Effector memory CD4-positive, alpha-beta T cell (primary cell): ENCODE data around the gene KAT2B.

Source experiments
- DNase-seq, 3 donors: peaks; one replicate each; pipeline ENCODE4 v3.0.0-alpha.2; 2020
- H3K27ac ChIP-seq: 2 replicates; pipeline ENCODE4 v1.7.0; 2013; ENCODE audit warnings: mild to moderate bottlenecking, low read length, moderate library complexity; ENCODE audit not compliant: insufficient read depth, poor library complexity, severe bottlenecking
- H3K27me3 ChIP-seq: replicated peaks from 2 replicates; pipeline ENCODE4 v1.7.0; 2013; ENCODE audit warnings: mild to moderate bottlenecking, low read length; ENCODE audit not compliant: insufficient read depth, control insufficient read depth, poor library complexity, severe bottlenecking
- H3K36me3 ChIP-seq: 2 replicates; pipeline ENCODE4 v1.7.0; 2013; ENCODE audit warnings: mild to moderate bottlenecking, low read length, moderate library complexity; ENCODE audit not compliant: control insufficient read depth, insufficient read depth
- H3K4me1 ChIP-seq: 2 replicates; pipeline ENCODE4 v1.7.0; 2013; ENCODE audit warnings: low read length, mild to moderate bottlenecking; ENCODE audit not compliant: control insufficient read depth, insufficient read depth, poor library complexity, severe bottlenecking
- H3K4me3 ChIP-seq: 2 replicates; pipeline ENCODE4 v1.7.0; 2013; ENCODE audit warnings: low read length, low read depth, mild to moderate bottlenecking; ENCODE audit not compliant: insufficient read depth, poor library complexity, severe bottlenecking
- H3K9me3 ChIP-seq: 2 replicates; pipeline ENCODE4 v1.7.0; 2013; ENCODE audit warnings: mild to moderate bottlenecking, low read length, moderate library complexity; ENCODE audit not compliant: control insufficient read depth

Gene KAT2B

GRCh38 chr3:20051123-20051806 lies 11.0 kb downstream of the KAT2B start:
- Histone ChIP-seq H3K9me3 (no peaks in the 10 kb centered on the region), H3K27me3 (no peaks in the 10 kb centered on the region), H3K4me1 (peaks cover 65% of the 10 kb centered on the region), H3K4me3 (no peak overlapping the region), H3K27ac (peak overlapping the region; percentile 35), H3K36me3 (no peaks in the 10 kb centered on the region)
- DNase-seq, result peak in 1 of 3 donors; percentile 16

- no peak overlapping the region for H3K27ac ChIP-seq
- H3K4me1 ChIP-seq, result peaks cover 69% of the 10 kb centered on the region
- H3K36me3 ChIP-seq, result no peaks in the 10 kb centered on the region
- H3K27me3 ChIP-seq, result no peaks in the 10 kb centered on the region
- no peak overlapping the region for H3K4me3 ChIP-seq
- H3K9me3 ChIP-seq, result no peaks in the 10 kb centered on the region
- DNase-seq, result no peak
These were observed 12.6 kb downstream of the KAT2B start for GRCh38 chr3:20052851-20053250.

- no peaks in the 10 kb centered on the region for H3K9me3 ChIP-seq
- peak overlapping the region; percentile 3 for H3K4me3 ChIP-seq
- DNase-seq, result peak; percentile 54 to 70 (median 58)
- H3K27me3 ChIP-seq, result no peaks in the 10 kb centered on the region
- H3K27ac ChIP-seq, result peak overlapping the region; percentile 60
- H3K4me1 ChIP-seq, result peaks cover 56% of the 10 kb centered on the region
- H3K36me3 ChIP-seq, result no peaks in the 10 kb centered on the region
These were observed 14.3 kb downstream of the KAT2B start for GRCh38 chr3:20054549-20054987.

- no peak for DNase-seq
- H3K4me1 ChIP-seq, result peaks cover 54% of the 10 kb centered on the region
- H3K27me3 ChIP-seq, result no peaks in the 10 kb centered on the region
- no peaks in the 10 kb centered on the region for H3K36me3 ChIP-seq
- H3K9me3 ChIP-seq, result no peaks in the 10 kb centered on the region
- peak overlapping the region; percentile 3 for H3K4me3 ChIP-seq
- H3K27ac ChIP-seq, result peak overlapping the region; percentile 60
These were observed 15.0 kb downstream of the KAT2B start for GRCh38 chr3:20055020-20055775.

GRCh38 chr3:20055842-20056241 lies 15.6 kb downstream of the KAT2B start:
- Histone ChIP-seq H3K9me3 (no peaks in the 10 kb centered on the region), H3K27ac (peak overlapping the region; percentile 14), H3K27me3 (no peaks in the 10 kb centered on the region), H3K4me3 (no peak overlapping the region), H3K36me3 (no peaks in the 10 kb centered on the region), H3K4me1 (peaks cover 48% of the 10 kb centered on the region)
- DNase-seq, result no peak

GRCh38 chr3:20056725-20057611 lies 16.7 kb downstream of the KAT2B start:
- Histone ChIP-seq H3K9me3 (no peaks in the 10 kb centered on the region), H3K27me3 (no peaks in the 10 kb centered on the region), H3K4me3 (no peak overlapping the region), H3K36me3 (no peaks in the 10 kb centered on the region), H3K4me1 (peaks cover 38% of the 10 kb centered on the region), H3K27ac (peak overlapping the region; percentile 20)
- DNase-seq, result no peak

- H3K4me3 ChIP-seq, result no peak overlapping the region
- peaks cover 38% of the 10 kb centered on the region for H3K4me1 ChIP-seq
- H3K9me3 ChIP-seq, result no peaks in the 10 kb centered on the region
- peak overlapping the region; percentile 20 for H3K27ac ChIP-seq
- DNase-seq, result no peak
- H3K36me3 ChIP-seq, result no peaks in the 10 kb centered on the region
- H3K27me3 ChIP-seq, result no peaks in the 10 kb centered on the region
These were observed 17.4 kb downstream of the KAT2B start for GRCh38 chr3:20057612-20058180.

- H3K4me1 ChIP-seq, result peaks cover 34% of the 10 kb centered on the region
- no peak overlapping the region for H3K27ac ChIP-seq
- H3K36me3 ChIP-seq, result no peaks in the 10 kb centered on the region
- no peaks in the 10 kb centered on the region for H3K27me3 ChIP-seq
- no peak overlapping the region for H3K4me3 ChIP-seq
- no peaks in the 10 kb centered on the region for H3K9me3 ChIP-seq
- DNase-seq, result no peak
These were observed 19.7 kb downstream of the KAT2B start for GRCh38 chr3:20059929-20060328.

GRCh38 chr3:20060974-20061685 lies 20.9 kb downstream of the KAT2B start:
- H3K27ac ChIP-seq, result no peak overlapping the region
- no peak overlapping the region for H3K4me3 ChIP-seq
- no peaks in the 10 kb centered on the region for H3K9me3 ChIP-seq
- no peak for DNase-seq
- no peaks in the 10 kb centered on the region for H3K27me3 ChIP-seq
- no peaks in the 10 kb centered on the region for H3K36me3 ChIP-seq
- H3K4me1 ChIP-seq, result peaks cover 23% of the 10 kb centered on the region
